GM21360 (cell line): ENCODE data around the gene CDR2.
A peak's percentile ranks its signal among the peaks of the same experiment; 100 is the strongest.
"Not testable (repeated sequence)": the region's sequence is repeated elsewhere in the genome, so short reads cannot be mapped to it uniquely, and the experiment has no call there.

Experiments
- ATAC-seq: cut with Tn5 transposase; IDR thresholded peaks from one replicate; pipeline ENCODE4 v1.9.1; 2021; ENCODE audit warnings: mild to moderate bottlenecking, moderate library complexity; ENCODE audit not compliant: unreplicated experiment

Gene CDR2

GRCh38 chr16:22311520-22311919 is 62.9 kb downstream of the CDR2 start:
- ATAC-seq = no peak

GRCh38 chr16:22308824-22309520 is 65.4 kb downstream of the CDR2 start:
- no peak for ATAC-seq

- no peak for ATAC-seq
These were observed 66.6 kb downstream of the CDR2 start for GRCh38 chr16:22307838-22308237.

- ATAC-seq = no peak
These were observed 67.6 kb downstream of the CDR2 start for GRCh38 chr16:22306788-22307187.

- no peak for ATAC-seq
These were observed 70.0 kb downstream of the CDR2 start for GRCh38 chr16:22304411-22304810.

GRCh38 chr16:22302776-22303363 is 71.5 kb downstream of the CDR2 start:
- ATAC-seq = no peak

- not testable (repeated sequence) for ATAC-seq
These were observed 73.0 kb downstream of the CDR2 start for GRCh38 chr16:22301423-22301822.

- no peak for ATAC-seq
These were observed 73.9 kb downstream of the CDR2 start for GRCh38 chr16:22300427-22301071.

- ATAC-seq = no peak
These were observed 75.4 kb downstream of the CDR2 start for GRCh38 chr16:22299036-22299435.

- ATAC-seq = peak; percentile 31
These were observed 76.3 kb downstream of the CDR2 start for GRCh38 chr16:22297871-22298733.

- peak; percentile 82 for ATAC-seq
These were observed 77.1 kb downstream of the CDR2 start, which contains the start of gene POLR3E for GRCh38 chr16:22297114-22297870. TSS of gene POLR3E (plus strand) at chr16:22297409. CDS start at chr16:22302969, 5,560 bp downstream.

- ATAC-seq = no peak
These were observed 78.0 kb downstream of the CDR2 start for GRCh38 chr16:22296225-22297113.
